Upper lobe of left lung (tissue), 6 donors: ENCODE data around the gene ITPK1. TPM values are rescaled to one million over a fixed set of nuclear protein-coding genes. Genes with fewer than 3 reads are reported as not detected.

ENCODE experiments used
- ATAC-seq, 2 donors: fragments of 200-7000 bp; cut with Tn5 transposase; one replicate each; pipeline ENCODE4 v1.9.1; 2022; ENCODE audit warnings: mild to moderate bottlenecking in 2 of 2, moderate library complexity in 2 of 2; ENCODE audit not compliant: low FRiP score in 2 of 2
- DNase-seq, 2 donors: peaks; one replicate each; pipeline ENCODE4 v3.0.0-alpha.2; 2019 to 2020
- H3K27ac ChIP-seq, 4 donors: fragments of 200-600 bp; sonication (generic); one replicate each; pipeline ENCODE4 v1.5.1; 2016 to 2019
- H3K27me3 ChIP-seq, 4 donors: fragments of 200-600 bp; sonication (generic); one replicate each; pipeline ENCODE4 v1.5.1; 2017 to 2019
- H3K36me3 ChIP-seq, 4 donors: fragments of 200-600 bp; sonication (generic); one replicate each; pipeline ENCODE4 v1.5.1; 2016 to 2019
- H3K4me1 ChIP-seq, 4 donors: fragments of 200-600 bp; sonication (generic); one replicate each; pipeline ENCODE4 v1.5.1; 2018 to 2019
- H3K4me3 ChIP-seq, 4 donors: fragments of 200-600 bp; sonication (generic); one replicate each; pipeline ENCODE4 v1.5.1; 2017 to 2019; ENCODE audit warnings: mild to moderate bottlenecking in 2 of 4, moderate library complexity in 1 of 4
- H3K9me3 ChIP-seq, 4 donors: fragments of 200-600 bp; sonication (generic); one replicate each; pipeline ENCODE4 v1.5.1; 2018 to 2019
- EP300 ChIP-seq, 4 donors: sonication (generic); formaldehyde crosslinking; IDR thresholded peaks; one replicate each; pipeline ENCODE4 v1.5.1; 2017; ENCODE audit warnings: antibody characterized with exemption in 4 of 4, control low read depth in 2 of 4
- POLR2A ChIP-seq, 4 donors: fragments of 450-650 bp; IDR thresholded peaks; one replicate each; pipeline ENCODE4 v1.5.1; 2016 to 2017; ENCODE audit warnings: antibody characterized with exemption in 4 of 4, mild to moderate bottlenecking in 2 of 4
- POLR2AphosphoS5 ChIP-seq, 2 donors: sonication (generic); formaldehyde crosslinking; IDR thresholded peaks; one replicate each; pipeline ENCODE4 v1.5.1; 2017; ENCODE audit warnings: antibody characterized with exemption in 2 of 2
- WGBS, 2 donors: methylation state at CpG; one replicate each; pipeline ENCODE4 v1.1.5; 2017 to 2018; 5-methylcytosine and 5-hydroxymethylcytosine counted together
- total RNA-seq, 6 donors: library from RNA; depleted of rRNA in 4 of 6; stranded (reverse); fragments of >200 nt in 4 of 6; gene quantifications; one replicate each; pipeline versions ENCODE4 v1.1.0 to v1.2.1, GENCODE V29; 2016 to 2021
- TF ChIP-seq, protein P1 (sequence below), 6 experiments: fragments of 450-650 bp in 4 of 6; fragments of 200-600 bp in 2 of 6; sonication (generic) in 2 of 6; IDR thresholded peaks; one replicate each; pipeline ENCODE4 v1.5.1; 2016 to 2019; ENCODE audit warnings: antibody characterized with exemption in 6 of 6
- donor health status: DM: no; HTN: no; CAD: no; lungs with moderate emphysema.
- donor health status: DM: no; HTN: yes; CAD: no; lungs with severe emphysema.

ITPK1 gene
- total RNA-seq, 6 donors from 2014 or later, result 41.9 to 128 (median 86.1) TPM

DNA sequence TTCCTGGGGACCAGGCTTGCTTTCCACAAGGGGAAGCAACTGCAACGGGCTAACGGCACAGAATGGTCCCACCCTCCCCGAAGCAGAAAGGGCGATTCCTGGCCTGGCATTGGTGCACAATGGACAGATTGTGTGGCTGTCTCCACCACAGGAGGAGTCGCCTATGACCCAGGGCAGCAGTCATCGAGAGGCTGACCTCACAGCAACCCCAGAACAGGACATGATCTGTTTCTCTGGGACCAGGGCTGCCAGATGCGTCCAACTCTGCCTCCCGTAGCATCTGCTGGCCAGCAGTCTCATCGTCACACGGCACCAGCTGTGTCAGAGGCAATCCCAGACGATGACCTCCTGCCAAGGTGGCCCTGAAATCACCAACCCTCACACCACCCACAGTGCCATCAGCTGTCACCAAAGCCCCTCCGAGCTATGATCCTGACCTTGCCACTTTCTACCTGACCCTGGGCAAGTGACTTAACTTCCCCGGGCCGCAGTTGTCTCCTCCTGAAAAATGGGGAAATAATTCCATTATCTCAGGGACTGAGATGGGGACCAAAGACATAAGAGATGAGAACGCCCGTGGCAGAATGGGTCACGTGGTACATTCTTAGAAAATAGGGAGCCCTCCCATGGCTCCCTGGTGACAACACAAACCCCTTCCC lies 106.1 kb downstream of the ITPK1 start:
- ATAC-seq (peak in 1 of 2 donors; percentile 55), DNase-seq (peak in 1 of 2 donors; percentile 40)
- Histone ChIP-seq H3K4me3 (no peak overlapping the region), H3K4me1 (peaks cover 28 to 81% (median 71%) of the 10 kb centered on the region in 4 donors), H3K9me3 (no peaks in the 10 kb centered on the region), H3K36me3 (no peaks in the 10 kb centered on the region), H3K27ac (no peak overlapping the region), H3K27me3 (no peaks in the 10 kb centered on the region)
- 71 to 82% methylated on average over 11 to 13 of the region's 17 CpGs for WGBS, 2 donors
- TF ChIP-seq POLR2A (IDR thresholded peaks at IDR 0.05), result no peak
- no peak for TF ChIP-seq EP300 (IDR thresholded peaks at IDR 0.05)
- TF ChIP-seq POLR2AphosphoS5 (IDR thresholded peaks at IDR 0.05), result no peak
- TF ChIP-seq, protein P1, sequence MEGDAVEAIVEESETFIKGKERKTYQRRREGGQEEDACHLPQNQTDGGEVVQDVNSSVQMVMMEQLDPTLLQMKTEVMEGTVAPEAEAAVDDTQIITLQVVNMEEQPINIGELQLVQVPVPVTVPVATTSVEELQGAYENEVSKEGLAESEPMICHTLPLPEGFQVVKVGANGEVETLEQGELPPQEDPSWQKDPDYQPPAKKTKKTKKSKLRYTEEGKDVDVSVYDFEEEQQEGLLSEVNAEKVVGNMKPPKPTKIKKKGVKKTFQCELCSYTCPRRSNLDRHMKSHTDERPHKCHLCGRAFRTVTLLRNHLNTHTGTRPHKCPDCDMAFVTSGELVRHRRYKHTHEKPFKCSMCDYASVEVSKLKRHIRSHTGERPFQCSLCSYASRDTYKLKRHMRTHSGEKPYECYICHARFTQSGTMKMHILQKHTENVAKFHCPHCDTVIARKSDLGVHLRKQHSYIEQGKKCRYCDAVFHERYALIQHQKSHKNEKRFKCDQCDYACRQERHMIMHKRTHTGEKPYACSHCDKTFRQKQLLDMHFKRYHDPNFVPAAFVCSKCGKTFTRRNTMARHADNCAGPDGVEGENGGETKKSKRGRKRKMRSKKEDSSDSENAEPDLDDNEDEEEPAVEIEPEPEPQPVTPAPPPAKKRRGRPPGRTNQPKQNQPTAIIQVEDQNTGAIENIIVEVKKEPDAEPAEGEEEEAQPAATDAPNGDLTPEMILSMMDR (IDR thresholded peaks at IDR 0.05), result no peak

DNA sequence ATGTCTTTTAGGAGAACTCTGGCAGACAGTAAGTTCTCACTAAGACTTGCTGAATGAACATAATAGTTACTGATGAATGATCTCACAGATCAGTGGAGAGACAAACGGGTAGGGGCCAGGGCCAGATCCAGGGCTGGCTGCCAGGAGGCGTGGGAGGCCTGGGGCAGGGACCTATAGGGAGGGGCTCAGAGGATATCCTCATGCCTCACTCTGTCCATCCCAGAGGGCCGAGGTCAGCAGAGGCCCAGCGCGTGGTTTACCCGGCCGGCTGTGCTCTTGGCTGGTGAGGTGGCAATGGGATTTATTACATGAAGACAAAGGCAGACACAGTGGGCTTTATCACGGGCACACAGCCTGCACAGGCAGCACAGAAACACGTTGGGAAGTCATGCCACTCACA lies 107.3 kb downstream of the ITPK1 start:
- Histone ChIP-seq H3K4me1 (peaks cover 17 to 69% (median 62%) of the 10 kb centered on the region in 4 donors), H3K4me3 (no peak overlapping the region), H3K27ac (no peak overlapping the region), H3K36me3 (no peaks in the 10 kb centered on the region), H3K27me3 (no peaks in the 10 kb centered on the region), H3K9me3 (no peaks in the 10 kb centered on the region)
- no peak for TF ChIP-seq POLR2A (IDR thresholded peaks at IDR 0.05)
- no peak for TF ChIP-seq EP300 (IDR thresholded peaks at IDR 0.05)
- no peak for TF ChIP-seq POLR2AphosphoS5 (IDR thresholded peaks at IDR 0.05)
- DNase-seq (peak in 1 of 2 donors; percentile 78), ATAC-seq (peak in 1 of 2 donors; percentile 69)
- WGBS, 2 donors, result 47 to 64% methylated on average over 6 to 9 of the region's 9 CpGs

DNA sequence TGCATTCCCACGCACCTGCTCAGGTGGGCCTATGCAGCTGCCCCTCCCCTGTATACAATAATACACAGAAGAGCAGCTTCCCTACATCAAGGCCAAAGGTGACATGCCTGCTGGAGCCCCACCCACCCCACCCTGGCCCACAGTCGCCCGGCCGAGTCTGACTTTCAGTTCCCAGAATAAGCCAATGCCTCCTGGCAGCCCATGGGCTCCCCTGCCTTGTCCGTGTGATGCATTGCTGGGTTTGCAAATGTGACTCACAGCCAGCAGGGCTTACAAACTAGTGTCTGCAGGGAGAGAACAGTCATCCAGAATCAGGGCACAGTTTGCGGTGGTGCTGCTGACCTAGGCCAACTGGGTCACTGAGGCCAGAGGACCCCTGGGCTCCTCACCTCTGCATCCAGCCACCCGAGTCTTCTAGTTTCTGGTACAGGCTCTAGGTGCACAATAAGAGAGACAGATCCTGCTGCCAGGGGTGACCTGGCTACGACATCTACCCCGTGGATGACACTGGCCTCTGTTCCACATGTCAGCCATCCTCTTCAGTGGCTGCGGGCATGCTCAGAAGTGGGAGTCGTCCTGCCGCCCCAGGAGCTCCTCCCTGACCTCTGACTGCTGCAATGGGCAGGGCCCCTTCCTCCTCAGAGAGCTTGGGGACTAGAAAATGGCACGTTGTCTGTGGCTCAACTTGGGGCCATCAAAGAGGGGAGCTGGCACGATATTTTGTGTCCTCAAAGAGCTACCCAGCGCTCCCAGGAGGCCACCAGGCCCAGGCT lies 108.3 kb downstream of the ITPK1 start:
- Histone ChIP-seq H3K4me1 (peaks cover 9 to 59% (median 53%) of the 10 kb centered on the region in 4 donors), H3K27ac (peak overlapping the region in 2 of 4 donors; percentile 20 to 45), H3K4me3 (no peak overlapping the region), H3K9me3 (no peaks in the 10 kb centered on the region), H3K36me3 (no peaks in the 10 kb centered on the region), H3K27me3 (no peaks in the 10 kb centered on the region)
- ATAC-seq (peak in 1 of 2 donors; percentile 58), DNase-seq (peak in 1 of 2 donors; percentile 68)
- no peak for TF ChIP-seq POLR2AphosphoS5 (IDR thresholded peaks at IDR 0.05)
- no peak for TF ChIP-seq POLR2A (IDR thresholded peaks at IDR 0.05)
- TF ChIP-seq EP300 (IDR thresholded peaks at IDR 0.05), result no peak
- TF ChIP-seq, protein P1 (IDR thresholded peaks at IDR 0.05), result no peak
- WGBS, 2 donors, result 74 to 81% methylated on average over 7 to 14 of the region's 15 CpGs

DNA sequence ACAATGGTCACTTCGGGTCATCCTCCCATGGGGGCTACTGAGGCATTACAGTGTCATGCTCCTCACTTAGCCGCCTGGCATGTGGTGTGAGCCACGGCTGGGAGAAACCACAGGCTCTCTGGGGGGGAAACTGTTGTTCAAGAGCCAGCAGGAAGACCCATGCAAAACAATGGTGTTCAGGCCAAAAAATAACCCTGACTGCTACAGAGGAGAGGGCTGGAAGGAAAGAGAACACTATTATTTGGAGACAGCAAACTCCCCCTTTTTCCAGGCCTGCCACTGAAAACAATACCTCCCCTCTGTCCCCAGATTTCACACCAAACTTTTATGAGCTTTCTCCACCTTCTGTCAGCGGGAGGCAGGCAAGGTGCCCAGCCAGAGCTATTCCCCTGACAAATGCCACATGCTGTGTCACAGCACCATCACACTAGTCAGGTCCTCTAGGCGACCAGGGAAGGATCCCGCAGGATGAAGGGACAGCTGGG lies 109.1 kb downstream of the ITPK1 start:
- Histone ChIP-seq H3K4me1 (peaks cover 9 to 52% (median 45%) of the 10 kb centered on the region in 4 donors), H3K27ac (peak overlapping the region in 1 of 4 donors; percentile 45)
- ATAC-seq, result no peak

More for the DNA sequence above, 109.1 kb downstream of the ITPK1 start:
- no peak overlapping the region for H3K4me3 ChIP-seq
- no peak for DNase-seq
- H3K9me3 ChIP-seq, result no peaks in the 10 kb centered on the region
- WGBS, 2 donors, result 64 to 86% methylated on average over 5 to 6 of the region's 6 CpGs
- no peaks in the 10 kb centered on the region for H3K27me3 ChIP-seq
- no peak for TF ChIP-seq POLR2A (IDR thresholded peaks at IDR 0.05)
- TF ChIP-seq POLR2AphosphoS5 (IDR thresholded peaks at IDR 0.05), result no peak
- TF ChIP-seq, protein P1 (IDR thresholded peaks at IDR 0.05), result no peak
- TF ChIP-seq EP300 (IDR thresholded peaks at IDR 0.05), result no peak
- no peaks in the 10 kb centered on the region for H3K36me3 ChIP-seq
